IMR-90 (cell line): ENCODE measurements around the gene HCN4. TPM values are rescaled to one million over a fixed set of nuclear protein-coding genes. Genes with fewer than 3 reads are reported as not detected.

Experiments
- ATAC-seq: fragments of 200-7000 bp; cut with Tn5 transposase; 2 replicates; pipeline ENCODE4 v1.9.1; 2020; ENCODE audit warnings: low read depth, mild to moderate bottlenecking, moderate library complexity
- BruUV-seq: library from RNA; stranded (reverse); fragments of 400-500 nt; replicated peaks from 2 replicates; lab custom pipeline; 2021; lab: Mats Ljungman, UMichigan
- CTCF ChIA-PET: fragments of 300-600 bp; formaldehyde crosslinking; extraction: SDS; loops from one replicate; lab custom pipeline; 2021; ENCODE audit warnings: antibody characterized with exemption; lab: Yijun Ruan, JAX
- POLR2A ChIA-PET: fragments of 300-600 bp; sonication (Branson Sonifier 250); formaldehyde crosslinking; loops from one replicate; lab custom pipeline; 2022; ENCODE audit warnings: antibody characterized with exemption; ENCODE audit not compliant: unreplicated experiment; lab: Charles Lee
- DNase-seq: peaks from one replicate; pipeline ENCODE4 v3.0.0; 2013
- H2AFZ ChIP-seq: replicated peaks from 2 replicates; pipeline ENCODE3; 2013; ENCODE audit warnings: low read length, mild to moderate bottlenecking; ENCODE audit not compliant: poor library complexity
- H2AK5ac ChIP-seq: 2 replicates; pipeline ENCODE4 v1.6.1; 2013; ENCODE audit warnings: low read depth, low read length, inconsistent platforms
- H2AK9ac ChIP-seq: replicated peaks from 2 replicates; pipeline ENCODE3; 2013; ENCODE audit warnings: mild to moderate bottlenecking, low read depth, low read length, moderate library complexity; ENCODE audit not compliant: poor library complexity
- H2BK120ac ChIP-seq: 2 replicates; pipeline ENCODE4 v1.6.1; 2013; ENCODE audit warnings: low read depth, low read length, inconsistent platforms
- H2BK15ac ChIP-seq: 3 replicates; pipeline ENCODE4 v1.6.1; 2013; ENCODE audit warnings: low read depth, low read length, inconsistent platforms
- H2BK20ac ChIP-seq: 2 replicates; pipeline ENCODE4 v1.6.1; 2013; ENCODE audit warnings: low read depth, mild to moderate bottlenecking, inconsistent platforms, low read length, moderate library complexity
- H2BK5ac ChIP-seq: 2 replicates; pipeline ENCODE4 v1.6.1; 2013; ENCODE audit warnings: mild to moderate bottlenecking, low read depth, low read length, inconsistent platforms; ENCODE audit not compliant: poor library complexity, severe bottlenecking
- H3K14ac ChIP-seq: replicated peaks from 2 replicates; pipeline ENCODE4 v1.6.1; 2013; ENCODE audit warnings: low read depth, low read length, inconsistent platforms
- H3K18ac ChIP-seq: 2 replicates; pipeline ENCODE4 v1.6.1; 2013; ENCODE audit warnings: low read depth, low read length, control low read depth
- H3K23ac ChIP-seq: 2 replicates; pipeline ENCODE4 v1.6.1; 2013; ENCODE audit warnings: low read depth, low read length, inconsistent platforms
- H3K27ac ChIP-seq: 2 replicates; pipeline ENCODE4 v1.5.1; 2013; ENCODE audit warnings: mild to moderate bottlenecking, control low read depth, low read length; ENCODE audit not compliant: insufficient read depth
- H3K27me3 ChIP-seq: 2 replicates; pipeline ENCODE4 v1.6.1; 2013; ENCODE audit warnings: low read length; ENCODE audit not compliant: control insufficient read depth, insufficient read depth
- H3K36me3 ChIP-seq: 2 replicates; pipeline ENCODE4 v1.6.1; 2013; ENCODE audit warnings: low read length, mixed read lengths; ENCODE audit not compliant: control insufficient read depth, insufficient read depth
- H3K4ac ChIP-seq: 2 replicates; pipeline ENCODE4 v1.6.1; 2013; ENCODE audit warnings: low read depth, low read length, inconsistent platforms
- H3K4me1 ChIP-seq: 2 replicates; pipeline ENCODE4 v1.6.1; 2013; ENCODE audit warnings: low read length, mixed read lengths; ENCODE audit not compliant: control insufficient read depth, insufficient read depth
- H3K4me2 ChIP-seq: 2 replicates; pipeline ENCODE4 v1.6.1; 2013; ENCODE audit warnings: low read depth, mild to moderate bottlenecking, control low read depth, low read length, moderate library complexity
- H3K4me3 ChIP-seq: 2 replicates; pipeline ENCODE4 v1.5.1; 2013; ENCODE audit warnings: low read depth, mild to moderate bottlenecking, control low read depth, low read length, moderate library complexity; ENCODE audit not compliant: insufficient read depth
- H3K56ac ChIP-seq: 2 replicates; pipeline ENCODE4 v1.6.1; 2013; ENCODE audit warnings: low read length, inconsistent platforms; ENCODE audit not compliant: insufficient read depth; ENCODE audit errors: extremely low read depth
- H3K79me1 ChIP-seq, 2 experiments: 2 replicates each; pipeline ENCODE4 v1.6.1; 2013; ENCODE audit warnings: low read length in 2 of 2, inconsistent platforms in 1 of 2, low read depth in 1 of 2
- H3K9ac ChIP-seq: 2 replicates; pipeline ENCODE4 v1.6.1; 2013; ENCODE audit warnings: low read depth, low read length, control low read depth
- H3K9me1 ChIP-seq: 2 replicates; pipeline ENCODE4 v1.6.1; 2013; ENCODE audit warnings: low read length, inconsistent platforms; ENCODE audit not compliant: insufficient read depth
- H3K9me3 ChIP-seq: 2 replicates; pipeline ENCODE4 v1.6.1; 2013; ENCODE audit warnings: low read length; ENCODE audit not compliant: control insufficient read depth, insufficient read depth
- H4K20me1 ChIP-seq: 2 replicates; pipeline ENCODE4 v1.6.1; 2013; ENCODE audit warnings: low read length, inconsistent platforms; ENCODE audit not compliant: insufficient read depth
- H4K5ac ChIP-seq: 2 replicates; pipeline ENCODE4 v1.6.1; 2013; ENCODE audit warnings: mild to moderate bottlenecking, low read depth, low read length, control low read depth
- H4K8ac ChIP-seq, 2 experiments: 2 replicates each; pipeline ENCODE4 v1.6.1; 2013; ENCODE audit warnings: low read depth in 2 of 2, low read length in 2 of 2, control low read depth in 1 of 2, inconsistent platforms in 1 of 2
- H4K91ac ChIP-seq: 2 replicates; pipeline ENCODE4 v1.6.1; 2013; ENCODE audit warnings: low read depth, low read length, inconsistent platforms; ENCODE audit not compliant: insufficient read depth
- BHLHE40 ChIP-seq: fragments of 150-350 bp; IDR thresholded peaks from 2 replicates; pipeline ENCODE4 v1.6.1; 2016; ENCODE audit warnings: mild to moderate bottlenecking, low read depth, low read length
- CEBPB ChIP-seq: IDR thresholded peaks from 2 replicates; pipeline ENCODE4 v1.6.1; 2012; ENCODE audit warnings: low read depth, low read length, improper control_type of control experiment
- CHD1 ChIP-seq: IDR thresholded peaks from 2 replicates; pipeline ENCODE4 v1.6.1; 2012; ENCODE audit warnings: low read depth, low read length, improper control_type of control experiment
- FOS ChIP-seq: fragments of 150-350 bp; IDR thresholded peaks from 2 replicates; pipeline ENCODE4 v1.6.1; 2016; ENCODE audit warnings: low read depth, low read length
- MAZ ChIP-seq: IDR thresholded peaks from 2 replicates; pipeline ENCODE4 v1.6.1; 2012; ENCODE audit warnings: low read depth, mild to moderate bottlenecking, low read length, improper control_type of control experiment, moderate library complexity, borderline replicate concordance
- MXI1 ChIP-seq: IDR thresholded peaks from 2 replicates; pipeline ENCODE4 v1.6.1; 2012; ENCODE audit warnings: low read depth, mild to moderate bottlenecking, low read length, moderate library complexity, borderline replicate concordance
- NFE2L2 ChIP-seq: fragments of 150-350 bp; IDR thresholded peaks from 2 replicates; pipeline ENCODE4 v1.6.1; 2016; ENCODE audit warnings: low read depth, mild to moderate bottlenecking, low read length
- POLR2A ChIP-seq: IDR thresholded peaks from 2 replicates; pipeline ENCODE4 v1.6.1; 2012; ENCODE audit warnings: mild to moderate bottlenecking, low read depth, low read length
- RAD21 ChIP-seq: IDR thresholded peaks from 2 replicates; pipeline ENCODE4 v1.6.1; 2012; ENCODE audit warnings: low read length, improper control_type of control experiment
- RCOR1 ChIP-seq: IDR thresholded peaks from 2 replicates; pipeline ENCODE4 v1.6.1; 2012; ENCODE audit warnings: mild to moderate bottlenecking, low read length, improper control_type of control experiment; ENCODE audit not compliant: insufficient replicate concordance
- RFX5 ChIP-seq: IDR thresholded peaks from 2 replicates; pipeline ENCODE4 v1.8.0; 2012; ENCODE audit warnings: low read depth, mild to moderate bottlenecking, low read length, moderate library complexity
- SMC3 ChIP-seq: fragments of 150-350 bp; IDR thresholded peaks from 2 replicates; pipeline ENCODE4 v1.6.1; 2016; ENCODE audit warnings: low read depth, mild to moderate bottlenecking, antibody characterized with exemption, low read length, moderate library complexity
- WGBS, 2 experiments: methylation state at CpG; one replicate each; pipeline versions ENCODE4 v1.1.5 to v1.1.7; 2013; ENCODE audit warnings: missing lambda C conversion rate in 2 of 2; ENCODE audit not compliant: insufficient read length in 1 of 2; ENCODE audit errors: extremely low coverage in 2 of 2; 5-methylcytosine and 5-hydroxymethylcytosine counted together
- dilution Hi-C: fragments of 300-500 bp; cut with HindIII; formaldehyde crosslinking; loops from one replicate; pipeline ENCODE4 v1.14.3; 2018; ENCODE audit warnings: low sequenced_read_pairs; ENCODE audit not compliant: unreplicated experiment
- in situ Hi-C: fragments of 300-500 bp; cut with MboI; formaldehyde crosslinking; loops from 3 replicates; pipeline ENCODE4 v1.14.3; 2019; ENCODE audit warnings: low sequenced_read_pairs, inconsistent platforms, mixed read lengths
- intact Hi-C: fragments of 100-400 bp; cut with micrococcal nuclease; formaldehyde crosslinking; loops from 2 replicates; pipeline ENCODE4 v1.10.0; 2022
- polyA plus RNA-seq, 3 experiments: library from polyadenylated mRNA; depleted of rRNA; stranded (reverse); fragments of >200 nt; gene quantifications; 2 replicates each; pipeline ENCODE4 v1.2.3, GENCODE V29; 2012; ENCODE audit warnings: low replicate concordance in 1 of 3
- total RNA-seq: library from RNA; depleted of rRNA; stranded (reverse); fragments of >200 nt; gene quantifications from 2 replicates; pipeline ENCODE4 v1.2.3, GENCODE V29; 2012
- TF ChIP-seq, protein P1 (sequence below): conservative IDR thresholded peaks from 2 replicates; pipeline ENCODE4 v1.5.1; 2012; ENCODE audit warnings: mild to moderate bottlenecking, low read depth, low read length, improper control_type of control experiment

The HCN4 gene
- total and polyA plus RNA-seq, 2 of the 4 experiments (the other 2 are of a cell fraction), result not detected

GRCh38 chr15:73331501-73331900 is 37.3 kb downstream of the HCN4 start (continued):
- TF ChIP-seq SMC3 (no peak), CEBPB (no peak), POLR2A (no peak)

DNA sequence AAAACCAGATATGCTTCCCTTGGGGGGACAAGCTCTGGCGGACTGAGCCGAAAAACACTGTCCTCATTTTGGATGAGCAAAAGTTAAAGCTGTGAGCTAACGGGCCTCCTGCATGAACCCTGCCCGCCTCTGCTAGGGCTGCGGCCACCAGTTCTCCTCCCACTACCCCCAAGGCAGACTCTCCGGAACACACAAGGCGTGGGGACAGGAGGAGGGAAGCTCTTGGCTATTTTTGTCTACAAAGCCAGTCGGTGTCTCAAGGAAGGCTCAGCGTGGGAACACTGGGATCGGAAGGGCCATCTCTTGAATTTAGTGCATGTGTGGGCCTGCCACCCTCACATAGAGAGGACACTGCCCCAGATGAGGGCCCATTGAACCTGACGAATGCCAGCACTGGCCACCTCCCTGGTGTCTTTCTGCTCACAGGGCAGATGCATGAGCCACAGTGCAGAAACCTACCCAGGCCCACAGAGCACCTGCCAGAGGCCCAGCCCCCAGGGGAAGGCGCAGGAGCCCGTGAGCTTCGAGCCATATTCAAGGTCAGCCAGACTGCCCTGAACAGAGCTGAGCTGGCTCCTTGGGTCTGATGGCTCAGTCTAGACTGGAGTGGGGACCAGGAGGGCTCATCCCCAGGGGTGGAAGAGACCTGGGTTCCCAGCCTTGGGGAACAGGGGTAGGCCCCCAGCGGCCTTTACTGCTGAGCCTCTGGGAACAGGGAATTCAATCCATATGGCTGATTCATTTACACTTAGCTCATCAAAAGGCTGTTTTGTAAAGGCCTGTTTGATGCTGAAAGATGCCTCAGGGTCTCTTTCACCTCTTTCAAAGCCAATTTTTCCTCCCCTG is 38.3 kb downstream of the HCN4 start:
- no peak overlapping the region for H3K14ac ChIP-seq
- in situ Hi-C loops, result no loop called here

More for the DNA sequence above, 38.3 kb downstream of the HCN4 start:
- TF ChIP-seq NFE2L2 (no peak), CHD1 (no peak), RCOR1 (no peak), RFX5 (no peak), POLR2A (no peak), MXI1 (no peak), FOS (no peak), BHLHE40 (no peak), MAZ (no peak), RAD21 (no peak)
- TF ChIP-seq, protein P1, sequence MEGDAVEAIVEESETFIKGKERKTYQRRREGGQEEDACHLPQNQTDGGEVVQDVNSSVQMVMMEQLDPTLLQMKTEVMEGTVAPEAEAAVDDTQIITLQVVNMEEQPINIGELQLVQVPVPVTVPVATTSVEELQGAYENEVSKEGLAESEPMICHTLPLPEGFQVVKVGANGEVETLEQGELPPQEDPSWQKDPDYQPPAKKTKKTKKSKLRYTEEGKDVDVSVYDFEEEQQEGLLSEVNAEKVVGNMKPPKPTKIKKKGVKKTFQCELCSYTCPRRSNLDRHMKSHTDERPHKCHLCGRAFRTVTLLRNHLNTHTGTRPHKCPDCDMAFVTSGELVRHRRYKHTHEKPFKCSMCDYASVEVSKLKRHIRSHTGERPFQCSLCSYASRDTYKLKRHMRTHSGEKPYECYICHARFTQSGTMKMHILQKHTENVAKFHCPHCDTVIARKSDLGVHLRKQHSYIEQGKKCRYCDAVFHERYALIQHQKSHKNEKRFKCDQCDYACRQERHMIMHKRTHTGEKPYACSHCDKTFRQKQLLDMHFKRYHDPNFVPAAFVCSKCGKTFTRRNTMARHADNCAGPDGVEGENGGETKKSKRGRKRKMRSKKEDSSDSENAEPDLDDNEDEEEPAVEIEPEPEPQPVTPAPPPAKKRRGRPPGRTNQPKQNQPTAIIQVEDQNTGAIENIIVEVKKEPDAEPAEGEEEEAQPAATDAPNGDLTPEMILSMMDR, result no peak
- Histone ChIP-seq H3K36me3 (no peaks in the 10 kb centered on the region), H3K27ac (no peak overlapping the region), H3K9me3 (no peaks in the 10 kb centered on the region), H4K20me1 (no peaks in the 10 kb centered on the region), H4K5ac (no peak overlapping the region), H2BK120ac (no peak overlapping the region), H2AFZ (no peak overlapping the region), H3K4me3 (no peak overlapping the region), H3K4me2 (no peak overlapping the region), H2AK5ac (no peak overlapping the region), H3K4me1 (no peaks in the 10 kb centered on the region), H2BK5ac (no peak overlapping the region), H3K18ac (no peak overlapping the region), H3K9ac (no peak overlapping the region), H2BK15ac (no peak overlapping the region), H3K79me1 (no peaks in the 10 kb centered on the region), H3K56ac (no peak overlapping the region), H4K91ac (no peak overlapping the region), H4K8ac (no peak overlapping the region), H2BK20ac (no peak overlapping the region), H3K4ac (no peak overlapping the region), H3K9me1 (no peaks in the 10 kb centered on the region; the same call in 1 of the 2 replicates), H2AK9ac (no peak overlapping the region), H3K27me3 (peaks cover 37% of the 10 kb centered on the region), H3K23ac (no peak overlapping the region)
- POLR2A ChIA-PET, result no interaction called here
- dilution Hi-C loops (no loop called here), intact Hi-C loops (no loop called here)
- CTCF ChIA-PET, result no interaction called here
- WGBS, 2 experiments, result 72% methylated on average over 2 of the region's 15 CpGs; no CpG with 5 or more reads in 1 of the 2 experiments
- BruUV-seq, result no TSS peak
- no peak for DNase-seq
- no peak for ATAC-seq
